IPS-18c (cell line): Measurements from ENCODE around the gene PRCC.

Experiments
- H3K4me3 ChIP-seq: 2 replicates; pipeline ENCODE4 v1.7.0; 2013; ENCODE audit warnings: low read depth, mild to moderate bottlenecking, low read length, moderate library complexity; ENCODE audit not compliant: insufficient read depth
- H3K9me3 ChIP-seq: one replicate; pipeline ENCODE4 v1.6.1; 2013; ENCODE audit warnings: mild to moderate bottlenecking, low read length, moderate library complexity; ENCODE audit not compliant: control insufficient read depth, insufficient read depth

PRCC gene

GRCh38 chr1:156767101-156767878, at the start of gene PRCC:
Gene PRCC, plus strand, starts transcription at chr1:156767535. Its CDS starts 237 bp downstream, at chr1:156767772.
- H3K4me3 ChIP-seq, result peak within 1 kb of the TSS; percentile 91
- peaks cover 2% of the 10 kb centered on the region for H3K9me3 ChIP-seq

- no peak overlapping the region for H3K4me3 ChIP-seq
- H3K9me3 ChIP-seq, result no peaks in the 10 kb centered on the region
These were observed 46.2 kb upstream of the PRCC start for GRCh38 chr1:156721131-156721530.

GRCh38 chr1:156721535-156721934, 45.8 kb upstream of the PRCC start:
- Histone ChIP-seq H3K4me3 (no peak overlapping the region), H3K9me3 (no peaks in the 10 kb centered on the region)

- Histone ChIP-seq H3K9me3 (no peaks in the 10 kb centered on the region), H3K4me3 (peak overlapping the region; percentile 40)
These were observed 41.6 kb upstream of the PRCC start for GRCh38 chr1:156725683-156726280.

- peak overlapping the region; percentile 40; the same call in 1 of the 2 replicates for H3K4me3 ChIP-seq
- no peaks in the 10 kb centered on the region for H3K9me3 ChIP-seq
These were observed 40.6 kb upstream of the PRCC start for GRCh38 chr1:156726549-156727226.

GRCh38 chr1:156727492-156727891, 39.8 kb upstream of the PRCC start:
- peak overlapping the region; percentile 76 for H3K4me3 ChIP-seq
- no peaks in the 10 kb centered on the region for H3K9me3 ChIP-seq

- H3K4me3 ChIP-seq, result peak within 1 kb of the TSS; percentile 76
- no peaks in the 10 kb centered on the region for H3K9me3 ChIP-seq
These were observed 39.3 kb upstream of the PRCC start, which contains the start of gene METTL25B for GRCh38 chr1:156727926-156728598. Gene METTL25B, plus strand, starts transcription at chr1:156728469. Its CDS starts 636 bp downstream, at chr1:156729105.

- Histone ChIP-seq H3K4me3 (peak within 1 kb of the TSS; percentile 76), H3K9me3 (no peaks in the 10 kb centered on the region)
These were observed 38.5 kb upstream of the PRCC start, which contains the start of gene ISG20L2 for GRCh38 chr1:156728599-156729462. Gene ISG20L2, minus strand, starts transcription at chr1:156728766. Its CDS starts 1,114 bp downstream, at chr1:156727652.

GRCh38 chr1:156733989-156734584, 33.2 kb upstream of the PRCC start:
- Histone ChIP-seq H3K9me3 (no peaks in the 10 kb centered on the region), H3K4me3 (no peak overlapping the region)

GRCh38 chr1:156738407-156738806, 28.9 kb upstream of the PRCC start:
- no peaks in the 10 kb centered on the region for H3K9me3 ChIP-seq
- H3K4me3 ChIP-seq, result no peak overlapping the region

GRCh38 chr1:156738916-156739315, 28.4 kb upstream of the PRCC start:
- Histone ChIP-seq H3K4me3 (no peak overlapping the region), H3K9me3 (no peaks in the 10 kb centered on the region)

GRCh38 chr1:156740237-156740740, 27.0 kb upstream of the PRCC start:
- Histone ChIP-seq H3K4me3 (peak overlapping the region; percentile 82), H3K9me3 (no peaks in the 10 kb centered on the region)

- Histone ChIP-seq H3K9me3 (no peaks in the 10 kb centered on the region), H3K4me3 (peak within 1 kb of the TSS; percentile 82)
These were observed 26.4 kb upstream of the PRCC start, which contains the start of gene MRPL24 for GRCh38 chr1:156740741-156741480. Gene MRPL24, minus strand, starts transcription at chr1:156741088. Its CDS starts 2,384 bp downstream, at chr1:156738704.

- Histone ChIP-seq H3K4me3 (peak overlapping the region; percentile 16; the same call in 1 of the 2 replicates), H3K9me3 (no peaks in the 10 kb centered on the region)
These were observed 25.8 kb upstream of the PRCC start for GRCh38 chr1:156741481-156741983.

- Histone ChIP-seq H3K4me3 (no peak overlapping the region), H3K9me3 (no peaks in the 10 kb centered on the region)
These were observed 25.3 kb upstream of the PRCC start for GRCh38 chr1:156742017-156742416.
